Tibial nerve (tissue), 4 donors: ENCODE data around the gene ESYT3. TPM values are rescaled to one million over a fixed set of nuclear protein-coding genes. Genes with fewer than 3 reads are reported as not detected.

ENCODE experiments used
- DNase-seq, 2 donors: peaks; one replicate each; pipeline ENCODE4 v3.0.0-alpha.2; 2019; ENCODE audit warnings: low spot score in 2 of 2
- H3K27ac ChIP-seq, 4 donors: fragments of 200-600 bp; sonication (generic) in 3 of 4; one replicate each; pipeline ENCODE4 v1.5.1; 2017 to 2019; ENCODE audit warnings: mild to moderate bottlenecking in 1 of 4
- H3K27me3 ChIP-seq, 2 donors: fragments of 200-600 bp; sonication (generic) in 1 of 2; one replicate each; pipeline versions ENCODE4 v1.5.1 to v1.6.0; 2017 to 2019
- H3K36me3 ChIP-seq, 3 donors: fragments of 200-600 bp; sonication (generic); one replicate each; pipeline ENCODE4 v1.5.1; 2018 to 2019
- H3K4me1 ChIP-seq, 4 donors: fragments of 200-600 bp; sonication (generic) in 3 of 4; one replicate each; pipeline ENCODE4 v1.5.1; 2017 to 2019
- H3K4me3 ChIP-seq, 4 donors: fragments of 200-600 bp; sonication (generic) in 3 of 4; one replicate each; pipeline ENCODE4 v1.5.1; 2017 to 2019; ENCODE audit warnings: mild to moderate bottlenecking in 1 of 4, moderate library complexity in 1 of 4
- H3K9me3 ChIP-seq, 4 donors: fragments of 200-600 bp; sonication (generic) in 3 of 4; one replicate each; pipeline ENCODE4 v1.5.1; 2017 to 2019
- CTCF ChIP-seq, 5 experiments: fragments of 200-600 bp in 3 of 5; fragments of 450-650 bp in 2 of 5; sonication (generic) in 3 of 5; IDR thresholded peaks; one replicate each; pipeline ENCODE4 v1.5.1; 2016 to 2019; ENCODE audit warnings: antibody characterized with exemption in 5 of 5, mild to moderate bottlenecking in 3 of 5, moderate library complexity in 2 of 5
- EP300 ChIP-seq, 2 donors: sonication (generic); formaldehyde crosslinking; IDR thresholded peaks; one replicate each; pipeline ENCODE4 v1.6.1; 2017; ENCODE audit warnings: antibody characterized with exemption in 2 of 2, mild to moderate bottlenecking in 1 of 2
- POLR2A ChIP-seq, 2 donors: fragments of 450-650 bp; IDR thresholded peaks; one replicate each; pipeline ENCODE4 v1.6.1; 2017; ENCODE audit warnings: antibody characterized with exemption in 2 of 2, mild to moderate bottlenecking in 2 of 2, moderate library complexity in 2 of 2
- WGBS, 2 donors: methylation state at CpG; one replicate each; pipeline ENCODE4 v1.1.5; 2018; 5-methylcytosine and 5-hydroxymethylcytosine counted together
- total RNA-seq, 4 donors: library from RNA; depleted of rRNA; stranded (reverse); fragments of >200 nt; gene quantifications; one replicate each; pipeline ENCODE4 v1.1.0, GENCODE V29; 2016

Gene ESYT3
- total RNA-seq, 4 donors from 2014 or later: 6.9 to 9.4 (median 7.6) TPM

GRCh38 chr3:138496436-138496835 is 62.0 kb downstream of the ESYT3 start:
- no peak overlapping the region for H3K27ac ChIP-seq
- H3K36me3 ChIP-seq: peaks cover 0 to 74% (median 0%) of the 10 kb centered on the region in 3 donors
- DNase-seq: no peak
- H3K4me3 ChIP-seq: no peak overlapping the region
- H3K9me3 ChIP-seq: peaks cover 0 to 9% (median 0%) of the 10 kb centered on the region in 4 donors
- WGBS, 2 donors: 85 to 91% methylated on average over 2 of the region's 2 CpGs
- no peaks in the 10 kb centered on the region for H3K4me1 ChIP-seq
- TF ChIP-seq POLR2A (IDR thresholded peaks at IDR 0.05) (no peak), EP300 (IDR thresholded peaks at IDR 0.05) (no peak), CTCF (IDR thresholded peaks at IDR 0.05) (no peak)
- no peaks in the 10 kb centered on the region for H3K27me3 ChIP-seq

- H3K36me3 ChIP-seq: peaks cover 0 to 72% (median 0%) of the 10 kb centered on the region in 3 donors
- no peak overlapping the region for H3K27ac ChIP-seq
- no peak for DNase-seq
- peaks cover 0 to 8% (median 0%) of the 10 kb centered on the region in 4 donors for H3K9me3 ChIP-seq
- H3K4me3 ChIP-seq: no peak overlapping the region
- H3K4me1 ChIP-seq: no peaks in the 10 kb centered on the region
- TF ChIP-seq POLR2A (IDR thresholded peaks at IDR 0.05) (no peak), CTCF (IDR thresholded peaks at IDR 0.05) (no peak), EP300 (IDR thresholded peaks at IDR 0.05) (no peak)
- no peaks in the 10 kb centered on the region for H3K27me3 ChIP-seq
These were observed 62.6 kb downstream of the ESYT3 start for GRCh38 chr3:138497021-138497420.

GRCh38 chr3:138497851-138498250 is 63.4 kb downstream of the ESYT3 start:
- Histone ChIP-seq H3K27ac (no peak overlapping the region), H3K9me3 (no peaks in the 10 kb centered on the region), H3K36me3 (peaks cover 0 to 65% (median 0%) of the 10 kb centered on the region in 3 donors), H3K4me1 (no peaks in the 10 kb centered on the region), H3K27me3 (no peaks in the 10 kb centered on the region), H3K4me3 (no peak overlapping the region)
- WGBS, 2 donors: 89 to 95% methylated on average over 1 of the region's 1 CpG
- DNase-seq: no peak
- TF ChIP-seq EP300 (IDR thresholded peaks at IDR 0.05) (no peak), CTCF (IDR thresholded peaks at IDR 0.05) (no peak), POLR2A (IDR thresholded peaks at IDR 0.05) (no peak)

- Histone ChIP-seq H3K27ac (no peak overlapping the region), H3K36me3 (peaks cover 0 to 64% (median 0%) of the 10 kb centered on the region in 3 donors), H3K4me3 (no peak overlapping the region), H3K9me3 (no peaks in the 10 kb centered on the region), H3K4me1 (no peaks in the 10 kb centered on the region), H3K27me3 (no peaks in the 10 kb centered on the region)
- no peak for DNase-seq
- TF ChIP-seq CTCF (IDR thresholded peaks at IDR 0.05) (no peak), EP300 (IDR thresholded peaks at IDR 0.05) (no peak), POLR2A (IDR thresholded peaks at IDR 0.05) (no peak)
These were observed 64.6 kb downstream of the ESYT3 start for GRCh38 chr3:138498991-138499390.

- Histone ChIP-seq H3K9me3 (no peaks in the 10 kb centered on the region), H3K36me3 (peaks cover 0 to 32% (median 0%) of the 10 kb centered on the region in 3 donors)
- WGBS, 2 donors: 95 to 96% methylated on average over 3 of the region's 3 CpGs
These were observed 73.1 kb downstream of the ESYT3 start for GRCh38 chr3:138507524-138507923.

More at GRCh38 chr3:138507524-138507923, 73.1 kb downstream of the ESYT3 start:
- Histone ChIP-seq H3K27me3 (no peaks in the 10 kb centered on the region), H3K4me1 (no peaks in the 10 kb centered on the region), H3K4me3 (no peak overlapping the region), H3K27ac (no peak overlapping the region)
- no peak for TF ChIP-seq EP300 (IDR thresholded peaks at IDR 0.05)
- TF ChIP-seq CTCF (IDR thresholded peaks at IDR 0.05): no peak
- no peak for TF ChIP-seq POLR2A (IDR thresholded peaks at IDR 0.05)
- no peak for DNase-seq
